Testis (tissue), 3 donors: ENCODE measurements around the gene ZFP3. TPM values are rescaled to one million over a fixed set of nuclear protein-coding genes. Genes with fewer than 3 reads are reported as not detected.
"Not testable (repeated sequence)": the region's sequence is repeated elsewhere in the genome, so short reads cannot be mapped to it uniquely, and the experiment has no call there.

ENCODE experiments used
- DNase-seq: peaks from one replicate; pipeline ENCODE4 v3.0.0-alpha.2; 2019
- H3K27ac ChIP-seq, 2 donors: fragments of 200-600 bp; sonication (generic); one replicate each; pipeline ENCODE4 v1.5.1; 2019
- H3K27me3 ChIP-seq: fragments of 200-600 bp; sonication (generic); one replicate; pipeline ENCODE4 v1.5.1; 2019
- H3K36me3 ChIP-seq: fragments of 200-600 bp; sonication (generic); one replicate; pipeline ENCODE4 v1.5.1; 2017; ENCODE audit warnings: low read depth; ENCODE audit errors: missing control alignments
- H3K4me1 ChIP-seq: fragments of 200-600 bp; sonication (generic); one replicate; pipeline ENCODE4 v1.5.1; 2019
- H3K4me3 ChIP-seq, 2 donors: fragments of 200-600 bp; sonication (generic); one replicate each; pipeline ENCODE4 v1.5.1; 2017 to 2019
- H3K9me3 ChIP-seq: fragments of 200-600 bp; sonication (generic); one replicate; pipeline ENCODE4 v1.5.1; 2017
- CTCF ChIP-seq, 3 experiments: fragments of 450-650 bp in 2 of 3; fragments of 200-600 bp in 1 of 3; sonication (generic) in 1 of 3; IDR thresholded peaks; one replicate each; pipeline ENCODE4 v1.5.1; 2016 to 2019; ENCODE audit warnings: antibody characterized with exemption in 3 of 3, mild to moderate bottlenecking in 2 of 3, moderate library complexity in 1 of 3
- POLR2A ChIP-seq: fragments of 450-650 bp; IDR thresholded peaks from one replicate; pipeline ENCODE4 v1.6.1; 2017; ENCODE audit warnings: antibody characterized with exemption, mild to moderate bottlenecking, moderate library complexity
- WGBS, 2 donors: methylation state at CpG; one replicate each; pipeline ENCODE4 v1.1.5; 2018; 5-methylcytosine and 5-hydroxymethylcytosine counted together
- intact Hi-C: fragments of 100-400 bp; cut with DNase I; formaldehyde crosslinking; loops from one replicate; pipeline ENCODE4 v1.15.1; 2023; ENCODE audit warnings: low total_unique reads
- polyA plus RNA-seq: library from polyadenylated mRNA; stranded (reverse); fragments of 350-450 nt; fragmentation: Illumina TruSeq; extraction: RNeasy Lipid Tissue Mini Kit (QIAGEN cat#74804); gene quantifications from one replicate; pipeline ENCODE4 v1.2.3, GENCODE V29; 2014; ENCODE audit warnings: low read depth, low replicate concordance; ENCODE audit not compliant: insufficient read depth
- total RNA-seq, 2 donors: library from RNA; depleted of rRNA; stranded (reverse); fragments of >200 nt; gene quantifications; one replicate each; pipeline ENCODE4 v1.2.3, GENCODE V29; 2016

Gene ZFP3
- total and polyA plus RNA-seq, 3 donors from 2014 or later, result 4.6 to 7.2 (median 6.4) TPM

GRCh38 chr17:5110816-5111215 lies 32.5 kb downstream of the ZFP3 start:
- no peak for DNase-seq
- Histone ChIP-seq H3K4me3 (peak overlapping the region in 1 of 2 donors; percentile 79), H3K9me3 (no peaks in the 10 kb centered on the region), H3K36me3 (no peaks in the 10 kb centered on the region), H3K4me1 (peaks cover 8% of the 10 kb centered on the region), H3K27me3 (no peaks in the 10 kb centered on the region), H3K27ac (no peak overlapping the region)
- 22 to 28% methylated on average over 8 of the region's 8 CpGs for WGBS, 2 donors
- intact Hi-C loops, result no loop called here
- TF ChIP-seq CTCF (IDR thresholded peaks at IDR 0.05) (no peak), POLR2A (no peak)

- Histone ChIP-seq H3K4me1 (peaks cover 8% of the 10 kb centered on the region), H3K9me3 (no peaks in the 10 kb centered on the region), H3K27ac (peak within 1 kb of the TSS; percentile 24 to 84), H3K27me3 (no peaks in the 10 kb centered on the region), H3K36me3 (no peaks in the 10 kb centered on the region), H3K4me3 (peak within 1 kb of the TSS; percentile 79 to 80)
- TF ChIP-seq POLR2A, result no peak
- peak in 1 of 3 experiments; percentile 18 for TF ChIP-seq CTCF (IDR thresholded peaks at IDR 0.05)
- WGBS, 2 donors, result 0% methylated on average over 15 to 62 of the region's 69 CpGs
- DNase-seq, result peak; percentile 92
- intact Hi-C loops, result no loop called here
These were observed 33.3 kb downstream of the ZFP3 start, which contains the start of gene ZNF232 for GRCh38 chr17:5111402-5112204. TSS of gene ZNF232 (minus strand) at chr17:5111878. CDS start at chr17:5111822, 56 bp downstream.

- Histone ChIP-seq H3K4me3 (peak within 1 kb of the TSS; percentile 47 to 69), H3K27ac (peak within 1 kb of the TSS in 1 of 2 donors; percentile 79), H3K27me3 (no peaks in the 10 kb centered on the region), H3K9me3 (no peaks in the 10 kb centered on the region), H3K36me3 (no peaks in the 10 kb centered on the region), H3K4me1 (peaks cover 6% of the 10 kb centered on the region)
- intact Hi-C loops, result no loop called here
- 13 to 20% methylated on average over 5 to 85 of the region's 87 CpGs for WGBS, 2 donors
- DNase-seq, result peak; percentile 77
- TF ChIP-seq POLR2A (no peak), CTCF (IDR thresholded peaks at IDR 0.05) (no peak)
These were observed 37.7 kb downstream of the ZFP3 start, which contains the start of gene USP6 for GRCh38 chr17:5115673-5116651. TSS of gene USP6 (plus strand) at chr17:5116032. CDS start at chr17:5130368, 14,336 bp downstream.

- Histone ChIP-seq H3K36me3 (no peaks in the 10 kb centered on the region), H3K27me3 (no peaks in the 10 kb centered on the region), H3K9me3 (no peaks in the 10 kb centered on the region), H3K27ac (no peak overlapping the region), H3K4me1 (no peaks in the 10 kb centered on the region), H3K4me3 (no peak overlapping the region)
- 89 to 97% methylated on average over 6 of the region's 6 CpGs for WGBS, 2 donors
- DNase-seq, result no peak
- intact Hi-C loops, result no loop called here
- no peak for TF ChIP-seq POLR2A
These were observed 40.0 kb downstream of the ZFP3 start for GRCh38 chr17:5118219-5118618.

GRCh38 chr17:5120036-5120435 lies 41.8 kb downstream of the ZFP3 start:
- no peaks in the 10 kb centered on the region for H3K9me3 ChIP-seq
- no peaks in the 10 kb centered on the region for H3K36me3 ChIP-seq
- TF ChIP-seq POLR2A (no peak), CTCF (IDR thresholded peaks at IDR 0.05) (no peak)
- H3K27me3 ChIP-seq, result no peaks in the 10 kb centered on the region
- H3K27ac ChIP-seq, result no peak overlapping the region
- no peak overlapping the region for H3K4me3 ChIP-seq
- WGBS, 2 donors, result 82 to 100% methylated on average over 2 to 7 of the region's 7 CpGs
- no peaks in the 10 kb centered on the region for H3K4me1 ChIP-seq
- DNase-seq, result no peak
- intact Hi-C loops, result no loop called here

GRCh38 chr17:5120436-5121185 lies 42.3 kb downstream of the ZFP3 start:
- H3K9me3 ChIP-seq, H3K27ac ChIP-seq, H3K4me1 ChIP-seq, H3K4me3 ChIP-seq, intact Hi-C loops, H3K36me3 ChIP-seq, H3K27me3 ChIP-seq: not testable (repeated sequence)
- DNase-seq, result peak; percentile 4
- 89 to 95% methylated on average over 4 to 6 of the region's 6 CpGs for WGBS, 2 donors
